Upper lobe of left lung (tissue), 4 donors: ENCODE measurements around the gene RADX.
"Not testable (repeated sequence)": the region's sequence is repeated elsewhere in the genome, so short reads cannot be mapped to it uniquely, and the experiment has no call there.

Source experiments
- CTCF ChIP-seq, 6 experiments: fragments of 450-650 bp in 4 of 6; fragments of 200-600 bp in 2 of 6; sonication (generic) in 2 of 6; IDR thresholded peaks; one replicate each; pipeline ENCODE4 v1.5.1; 2016 to 2019; ENCODE audit warnings: antibody characterized with exemption in 6 of 6
- EP300 ChIP-seq, 4 donors: sonication (generic); formaldehyde crosslinking; IDR thresholded peaks; one replicate each; pipeline ENCODE4 v1.5.1; 2017; ENCODE audit warnings: antibody characterized with exemption in 4 of 4, control low read depth in 2 of 4
- POLR2A ChIP-seq, 4 donors: fragments of 450-650 bp; IDR thresholded peaks; one replicate each; pipeline ENCODE4 v1.5.1; 2016 to 2017; ENCODE audit warnings: antibody characterized with exemption in 4 of 4, mild to moderate bottlenecking in 2 of 4
- POLR2AphosphoS5 ChIP-seq, 2 donors: sonication (generic); formaldehyde crosslinking; IDR thresholded peaks; one replicate each; pipeline ENCODE4 v1.5.1; 2017; ENCODE audit warnings: antibody characterized with exemption in 2 of 2

DNA sequence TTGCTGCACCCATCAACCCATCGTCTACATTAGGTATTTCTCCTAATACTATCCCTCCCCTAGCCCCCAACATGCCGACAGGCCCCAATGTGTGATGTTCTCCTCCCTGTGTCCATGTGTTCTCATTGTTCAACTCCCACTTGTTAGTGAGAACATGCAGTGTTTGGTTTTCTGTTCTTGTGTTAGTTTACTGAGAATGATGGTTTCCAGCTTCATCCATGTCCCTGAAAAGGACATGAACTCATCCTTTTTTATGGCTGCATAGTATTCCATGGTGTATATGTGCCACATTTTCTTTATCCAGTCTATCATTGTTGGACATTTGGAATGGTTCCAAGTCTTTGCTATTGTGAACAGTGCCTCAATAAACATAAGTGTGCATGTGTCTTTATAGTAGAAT lies 41.8 kb downstream of the RADX start:
- not testable (repeated sequence) for TF ChIP-seq CTCF, POLR2AphosphoS5, POLR2A, EP300 (IDR thresholded peaks at IDR 0.05)
